Colonic mucosa (tissue), 4 donors: ENCODE data around the gene C19orf44. TPM values are rescaled to one million over a fixed set of nuclear protein-coding genes. Genes with fewer than 3 reads are reported as not detected.

ENCODE experiments used
- DNase-seq: peaks from one replicate; pipeline ENCODE4 v3.0.0-alpha.2; 2020
- H3K27ac ChIP-seq: fragments of 200-600 bp; one replicate; pipeline ENCODE4 v1.8.0; 2021
- H3K27me3 ChIP-seq: fragments of 200-600 bp; one replicate; pipeline ENCODE4 v1.8.0; 2021
- H3K36me3 ChIP-seq: fragments of 200-600 bp; one replicate; pipeline ENCODE4 v1.8.0; 2021
- H3K4me1 ChIP-seq: fragments of 200-600 bp; one replicate; pipeline ENCODE4 v1.8.0; 2021; ENCODE audit warnings: mild to moderate bottlenecking
- H3K4me3 ChIP-seq: fragments of 200-600 bp; one replicate; pipeline ENCODE4 v1.8.0; 2021
- H3K9ac ChIP-seq, 2 donors: one replicate each; pipeline ENCODE4 v1.7.0; 2013; ENCODE audit warnings: control low read depth in 2 of 2, low read depth in 2 of 2, low read length in 2 of 2
- H3K9me3 ChIP-seq: fragments of 200-600 bp; one replicate; pipeline ENCODE4 v1.8.0; 2021
- intact Hi-C: fragments of 100-400 bp; cut with DNase I; formaldehyde crosslinking; loops from one replicate; pipeline ENCODE4 v1.14.1; 2022
- total RNA-seq, 2 donors: library from RNA; stranded (reverse); fragmentation: NEBNext Ultra II Directional in 1 of 2; extraction: Animal tissue kit (Norgen Biotek cat#: 25700) in 1 of 2; gene quantifications; one replicate each; pipeline ENCODE4 v1.2.1, GENCODE V29; 2021
- TF ChIP-seq, protein P1 (sequence below): fragments of 200-600 bp; IDR thresholded peaks from one replicate; pipeline ENCODE4 v1.8.0; 2022; ENCODE audit warnings: antibody characterized with exemption, mild to moderate bottlenecking
- donor health status: healthy.
- donor health status: DM: no; HTN: no; CAD: no.
- donor health status: DM: no; HTN: no; CAD: no.

Gene C19orf44
- total RNA-seq, 2 donors from 2014 or later, result 2.4 to 3.2 TPM

DNA sequence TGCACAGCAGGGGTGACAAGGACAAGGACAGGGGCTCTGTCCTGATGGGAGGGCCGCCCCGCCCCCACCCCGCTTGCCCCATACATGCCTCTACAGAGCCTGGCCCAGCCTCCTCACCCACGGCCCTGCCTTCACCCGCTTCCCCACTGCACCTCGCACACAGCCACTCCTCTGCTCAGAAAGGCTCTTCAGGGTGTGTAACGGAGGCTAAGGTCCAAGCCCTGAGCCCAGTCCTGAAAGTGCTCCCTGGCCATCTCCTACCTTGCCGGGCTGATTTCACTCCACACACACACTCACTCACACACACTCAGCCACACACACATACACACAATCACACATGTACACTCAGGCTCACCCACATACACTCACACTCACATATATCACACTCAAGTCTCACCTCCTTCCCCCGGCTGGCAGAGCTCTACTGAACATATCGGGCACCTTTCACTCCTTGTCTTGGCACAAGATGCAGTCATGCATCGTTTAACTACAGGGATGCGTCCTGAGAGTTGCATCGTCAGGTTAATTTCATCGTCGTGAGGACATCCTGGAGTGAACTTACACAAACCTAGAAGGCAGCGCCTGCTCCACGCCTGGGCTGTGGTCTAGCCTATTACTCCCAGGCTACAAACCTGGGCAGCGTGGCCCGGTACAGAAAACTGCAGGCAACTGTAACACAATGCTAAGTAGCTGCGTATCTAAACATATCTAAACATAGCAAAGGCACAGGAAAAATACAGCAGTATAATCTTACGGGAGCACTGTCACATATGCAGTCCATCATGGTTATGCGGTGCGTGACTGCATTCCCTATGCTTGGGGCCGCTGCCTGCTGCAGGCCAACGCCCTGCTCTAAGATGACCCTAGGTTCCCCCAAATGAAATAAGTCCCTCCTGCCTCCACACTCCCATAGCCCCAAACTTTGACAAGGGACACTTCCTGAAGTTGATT, 37.5 kb upstream of the C19orf44 start:
- H3K36me3 ChIP-seq, result no peaks in the 10 kb centered on the region
- H3K4me1 ChIP-seq, result peaks cover 3% of the 10 kb centered on the region
- H3K9me3 ChIP-seq, result no peaks in the 10 kb centered on the region
- TF ChIP-seq, protein P1, sequence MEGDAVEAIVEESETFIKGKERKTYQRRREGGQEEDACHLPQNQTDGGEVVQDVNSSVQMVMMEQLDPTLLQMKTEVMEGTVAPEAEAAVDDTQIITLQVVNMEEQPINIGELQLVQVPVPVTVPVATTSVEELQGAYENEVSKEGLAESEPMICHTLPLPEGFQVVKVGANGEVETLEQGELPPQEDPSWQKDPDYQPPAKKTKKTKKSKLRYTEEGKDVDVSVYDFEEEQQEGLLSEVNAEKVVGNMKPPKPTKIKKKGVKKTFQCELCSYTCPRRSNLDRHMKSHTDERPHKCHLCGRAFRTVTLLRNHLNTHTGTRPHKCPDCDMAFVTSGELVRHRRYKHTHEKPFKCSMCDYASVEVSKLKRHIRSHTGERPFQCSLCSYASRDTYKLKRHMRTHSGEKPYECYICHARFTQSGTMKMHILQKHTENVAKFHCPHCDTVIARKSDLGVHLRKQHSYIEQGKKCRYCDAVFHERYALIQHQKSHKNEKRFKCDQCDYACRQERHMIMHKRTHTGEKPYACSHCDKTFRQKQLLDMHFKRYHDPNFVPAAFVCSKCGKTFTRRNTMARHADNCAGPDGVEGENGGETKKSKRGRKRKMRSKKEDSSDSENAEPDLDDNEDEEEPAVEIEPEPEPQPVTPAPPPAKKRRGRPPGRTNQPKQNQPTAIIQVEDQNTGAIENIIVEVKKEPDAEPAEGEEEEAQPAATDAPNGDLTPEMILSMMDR, result no peak
- no peaks in the 10 kb centered on the region for H3K27me3 ChIP-seq
- H3K4me3 ChIP-seq, result no peak overlapping the region
- intact Hi-C loops, result no loop called here
- peak overlapping the region in 1 of 2 donors; percentile 15 for H3K9ac ChIP-seq
- H3K27ac ChIP-seq, result no peak overlapping the region
- DNase-seq, result no peak

DNA sequence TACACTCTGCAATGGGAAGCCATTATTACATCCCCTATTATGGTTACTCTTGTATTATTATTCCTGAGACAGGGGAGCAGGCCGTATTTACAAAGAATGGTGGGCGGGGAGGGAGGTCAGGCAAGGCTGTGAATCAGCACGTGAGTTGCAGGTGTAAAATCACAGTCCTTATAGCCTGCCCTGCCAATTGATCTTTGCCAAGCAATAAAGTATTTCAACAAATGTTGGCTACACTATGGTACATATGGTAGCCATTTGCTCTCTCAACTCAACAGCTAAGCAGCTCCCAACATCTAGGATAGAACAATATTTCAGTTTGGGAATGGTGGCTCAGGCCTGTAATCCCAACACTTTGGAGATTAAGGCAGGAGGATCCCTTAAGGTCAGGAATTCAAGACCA, 36.5 kb upstream of the C19orf44 start:
- Histone ChIP-seq H3K9me3 (no peaks in the 10 kb centered on the region), H3K27ac (no peak overlapping the region), H3K4me3 (no peak overlapping the region), H3K9ac (no peak overlapping the region), H3K4me1 (peaks cover 3% of the 10 kb centered on the region), H3K27me3 (no peaks in the 10 kb centered on the region), H3K36me3 (no peaks in the 10 kb centered on the region)
- TF ChIP-seq, protein P1, result no peak
- DNase-seq, result no peak
- intact Hi-C loops, result no loop called here

DNA sequence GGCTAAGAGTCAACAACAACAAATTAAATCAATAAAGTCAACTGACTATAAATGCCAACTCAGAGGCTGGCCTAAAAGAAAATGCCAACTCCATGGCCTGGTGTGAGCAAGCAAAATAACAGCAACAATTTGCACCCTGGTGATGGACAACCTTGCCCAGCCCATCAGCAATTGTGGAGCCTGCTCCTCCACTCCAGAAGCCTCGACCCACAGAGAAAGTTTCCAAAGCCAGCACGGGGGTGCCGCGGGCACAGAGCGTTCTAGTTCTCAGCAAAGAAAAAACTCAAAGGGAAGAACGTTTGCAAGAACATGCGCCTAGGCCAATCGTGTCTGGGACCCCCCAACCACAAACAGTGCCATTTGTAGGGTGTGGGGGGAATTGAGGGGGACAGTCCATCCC, 35.7 kb upstream of the C19orf44 start:
- no peak overlapping the region for H3K27ac ChIP-seq
- H3K9ac ChIP-seq, result no peak overlapping the region
- H3K9me3 ChIP-seq, result no peaks in the 10 kb centered on the region
- TF ChIP-seq, protein P1, result no peak
- no peak overlapping the region for H3K4me3 ChIP-seq
- intact Hi-C loops, result no loop called here
- no peak for DNase-seq
- H3K36me3 ChIP-seq, result no peaks in the 10 kb centered on the region
- no peaks in the 10 kb centered on the region for H3K27me3 ChIP-seq
- peaks cover 3% of the 10 kb centered on the region for H3K4me1 ChIP-seq

DNA sequence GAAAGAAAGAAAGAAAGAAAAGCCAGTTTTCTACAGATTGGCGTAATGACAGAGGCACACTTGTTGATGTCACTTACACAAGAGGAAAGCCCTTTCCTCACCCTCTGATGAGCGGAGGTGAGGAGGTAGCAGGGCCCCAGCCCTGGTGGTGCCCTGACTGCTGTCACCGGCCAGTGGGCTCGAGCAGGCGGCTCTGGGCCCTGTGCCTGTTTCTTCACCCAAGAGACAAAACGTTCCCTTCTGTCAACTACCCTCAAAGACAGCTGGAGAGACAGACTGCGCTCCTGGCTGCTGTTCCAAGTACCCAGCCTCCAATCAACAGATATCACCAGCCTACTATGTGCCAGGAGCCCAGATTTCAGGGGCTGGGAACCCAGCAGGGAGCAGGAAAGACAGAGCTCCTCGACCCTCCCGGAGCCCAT, 34.6 kb upstream of the C19orf44 start:
- no peak overlapping the region for H3K9ac ChIP-seq
- H3K27me3 ChIP-seq, result no peaks in the 10 kb centered on the region
- H3K4me1 ChIP-seq, result peaks cover 1% of the 10 kb centered on the region
- intact Hi-C loops, result no loop called here
- H3K27ac ChIP-seq, result no peak overlapping the region
- no peaks in the 10 kb centered on the region for H3K9me3 ChIP-seq
- H3K36me3 ChIP-seq, result no peaks in the 10 kb centered on the region
- TF ChIP-seq, protein P1, result no peak
- DNase-seq, result no peak
- no peak overlapping the region for H3K4me3 ChIP-seq

DNA sequence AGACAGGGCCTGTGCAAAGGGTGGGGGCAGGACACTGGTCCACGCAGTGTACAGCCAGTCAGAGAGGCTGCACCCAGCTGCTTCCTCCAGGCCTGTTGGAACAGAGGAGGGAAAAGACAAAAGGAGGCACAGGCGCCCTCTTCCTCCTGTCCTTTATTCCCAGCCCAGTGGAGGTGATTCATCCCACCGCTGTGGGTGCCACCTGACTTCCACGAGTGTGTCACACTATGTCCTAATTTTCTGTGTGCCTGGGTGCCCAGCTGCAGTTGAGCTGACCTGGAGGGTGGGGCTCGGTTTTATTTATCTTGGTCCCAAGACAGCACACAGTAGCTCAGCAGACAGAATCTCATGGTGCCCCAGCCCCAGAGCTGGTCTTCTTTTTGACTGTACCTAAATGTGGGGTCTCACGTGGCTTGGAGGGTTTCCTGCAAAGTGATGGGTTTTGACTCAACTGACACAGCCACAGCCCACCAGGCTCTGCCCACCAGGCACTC, 33.4 kb upstream of the C19orf44 start:
- DNase-seq, result no peak
- no peaks in the 10 kb centered on the region for H3K27me3 ChIP-seq
- H3K9me3 ChIP-seq, result no peaks in the 10 kb centered on the region
- TF ChIP-seq, protein P1, result no peak
- H3K36me3 ChIP-seq, result no peaks in the 10 kb centered on the region
- no peaks in the 10 kb centered on the region for H3K4me1 ChIP-seq
- intact Hi-C loops, result no loop called here
- no peak overlapping the region for H3K9ac ChIP-seq
- H3K4me3 ChIP-seq, result no peak overlapping the region
- H3K27ac ChIP-seq, result no peak overlapping the region
